Natural killer cell treated with Interleukin-12 subunit alpha and Interleukin-12 subunit beta and Interleukin-15 and Interleukin-18, amount 100 ng/mL, for 72 hours (primary cell): ENCODE data around the gene GBGT1. TPM values are rescaled to one million over a fixed set of nuclear protein-coding genes. Genes with fewer than 3 reads are reported as not detected.

ENCODE experiments used
- ATAC-seq, 2 donors: fragments of 150-1000 bp; cut with Tn5 transposase in 1 of 2; sonication (Bioruptor Pico), chemical (Tn5 transposase) in 1 of 2; 2 replicates each; pipeline ENCODE4 v1.10.0; 2021
- DNase-seq: peaks from one replicate; pipeline ENCODE4 v3.0.0; 2022; ENCODE audit warnings: low spot score
- H3K27ac Mint-ChIP-seq, 2 donors: 1 replicate in 1 of 2; 2 replicates in 1 of 2; pipeline ENCODE4 v1.8.0; 2022; ENCODE audit warnings: mixed read lengths in 2 of 2, mild to moderate bottlenecking in 1 of 2, moderate library complexity in 1 of 2
- H3K27me3 Mint-ChIP-seq, 2 donors: 1 replicate in 1 of 2; 2 replicates in 1 of 2; pipeline ENCODE4 v1.8.0; 2022; ENCODE audit warnings: mixed read lengths in 2 of 2
- H3K36me3 Mint-ChIP-seq: one replicate; pipeline ENCODE4 v1.8.0; 2022; ENCODE audit warnings: mixed read lengths
- H3K4me1 Mint-ChIP-seq, 2 donors: 1 replicate in 1 of 2; 2 replicates in 1 of 2; pipeline ENCODE4 v1.8.0; 2022; ENCODE audit warnings: low read depth in 2 of 2, mixed read lengths in 2 of 2, mild to moderate bottlenecking in 1 of 2
- H3K4me3 Mint-ChIP-seq: one replicate; pipeline ENCODE4 v1.8.0; 2022; ENCODE audit warnings: mixed read lengths
- H3K9me3 Mint-ChIP-seq: 2 replicates; pipeline ENCODE4 v1.8.0; 2022; ENCODE audit warnings: mixed read lengths
- total RNA-seq, 2 donors: library from RNA; stranded (reverse); gene quantifications; one replicate each; pipeline ENCODE4 v1.2.3, GENCODE V29; 2022

The GBGT1 gene
- total RNA-seq, 2 donors from 2014 or later = 4.1 to 7.2 TPM

GRCh38 chr9:133127340-133127981, 36.3 kb downstream of the GBGT1 start:
- DNase-seq (peak; percentile 86), ATAC-seq (peak; percentile 67 to 78)
- peak overlapping the region; percentile 74 to 90 for H3K27ac Mint-ChIP-seq
- H3K4me1 Mint-ChIP-seq = peaks cover 67 to 80% of the 10 kb centered on the region in 2 donors
- H3K4me3 Mint-ChIP-seq = peak overlapping the region; percentile 84
- no peaks in the 10 kb centered on the region for H3K27me3 Mint-ChIP-seq
- no peaks in the 10 kb centered on the region for H3K36me3 Mint-ChIP-seq
- no peaks in the 10 kb centered on the region for H3K9me3 Mint-ChIP-seq

- DNase-seq = no peak
- Mint-ChIP-seq H3K4me1 (peaks cover 63 to 79% of the 10 kb centered on the region in 2 donors), H3K36me3 (no peaks in the 10 kb centered on the region), H3K9me3 (no peaks in the 10 kb centered on the region), H3K4me3 (peak overlapping the region; percentile 84), H3K27me3 (no peaks in the 10 kb centered on the region), H3K27ac (peak overlapping the region; percentile 74 to 90)
- no peak for ATAC-seq
Observed at GRCh38 chr9:133126697-133127339, 36.9 kb downstream of the GBGT1 start.

GRCh38 chr9:133125941-133126696, 37.6 kb downstream of the GBGT1 start:
- H3K27ac Mint-ChIP-seq = peak overlapping the region; percentile 74 to 90
- H3K9me3 Mint-ChIP-seq = no peaks in the 10 kb centered on the region
- DNase-seq (no peak), ATAC-seq (peak in 1 of 2 donors; percentile 49)
- H3K4me1 Mint-ChIP-seq = peaks cover 60 to 77% of the 10 kb centered on the region in 2 donors
- H3K36me3 Mint-ChIP-seq = no peaks in the 10 kb centered on the region
- no peaks in the 10 kb centered on the region for H3K27me3 Mint-ChIP-seq
- peak overlapping the region; percentile 84 for H3K4me3 Mint-ChIP-seq

- Mint-ChIP-seq H3K4me1 (peaks cover 54 to 71% of the 10 kb centered on the region in 2 donors), H3K27me3 (no peaks in the 10 kb centered on the region), H3K4me3 (peak overlapping the region; percentile 72), H3K9me3 (no peaks in the 10 kb centered on the region), H3K27ac (peak overlapping the region; percentile 74 to 90), H3K36me3 (no peaks in the 10 kb centered on the region)
- no peak for DNase-seq
- ATAC-seq = no peak
Observed at GRCh38 chr9:133124907-133125275, 38.8 kb downstream of the GBGT1 start.

- Mint-ChIP-seq H3K36me3 (no peaks in the 10 kb centered on the region), H3K27ac (peak overlapping the region; percentile 74 to 90), H3K27me3 (no peaks in the 10 kb centered on the region), H3K9me3 (no peaks in the 10 kb centered on the region), H3K4me3 (peak overlapping the region; percentile 72), H3K4me1 (peaks cover 49 to 66% of the 10 kb centered on the region in 2 donors)
- no peak for DNase-seq
- no peak for ATAC-seq
Observed at GRCh38 chr9:133124123-133124906, 39.4 kb downstream of the GBGT1 start.

GRCh38 chr9:133122935-133123611, 40.6 kb downstream of the GBGT1 start:
- H3K4me3 Mint-ChIP-seq = peak overlapping the region; percentile 72

GRCh38 chr9:133122605-133122934, 41.1 kb downstream of the GBGT1 start:
- no peak for DNase-seq
- H3K27ac Mint-ChIP-seq = peak overlapping the region; percentile 74 to 90
- H3K4me1 Mint-ChIP-seq = peaks cover 53 to 71% of the 10 kb centered on the region in 2 donors
- H3K36me3 Mint-ChIP-seq = no peaks in the 10 kb centered on the region
- ATAC-seq = no peak
- H3K27me3 Mint-ChIP-seq = no peaks in the 10 kb centered on the region
- no peaks in the 10 kb centered on the region for H3K9me3 Mint-ChIP-seq
- H3K4me3 Mint-ChIP-seq = peak overlapping the region; percentile 72

More at GRCh38 chr9:133122935-133123611, 40.6 kb downstream of the GBGT1 start:
- peaks cover 54 to 71% of the 10 kb centered on the region in 2 donors for H3K4me1 Mint-ChIP-seq
- no peaks in the 10 kb centered on the region for H3K36me3 Mint-ChIP-seq
- no peaks in the 10 kb centered on the region for H3K9me3 Mint-ChIP-seq
- no peak for DNase-seq
- peak overlapping the region; percentile 74 to 90 for H3K27ac Mint-ChIP-seq
- no peak for ATAC-seq
- H3K27me3 Mint-ChIP-seq = no peaks in the 10 kb centered on the region

- H3K36me3 Mint-ChIP-seq = no peaks in the 10 kb centered on the region
- H3K4me1 Mint-ChIP-seq = peaks cover 54 to 68% of the 10 kb centered on the region in 2 donors
Observed at GRCh38 chr9:133121915-133122550, 41.7 kb downstream of the GBGT1 start.

GRCh38 chr9:133121198-133121914, 42.4 kb downstream of the GBGT1 start, which contains the start of gene RALGDS:
Gene RALGDS (minus strand): TSS chr9:133121240. CDS start chr9:133121154, 86 bp downstream.
- Mint-ChIP-seq H3K36me3 (no peaks in the 10 kb centered on the region), H3K4me3 (peak within 1 kb of the TSS; percentile 83), H3K9me3 (no peaks in the 10 kb centered on the region), H3K27me3 (no peaks in the 10 kb centered on the region), H3K4me1 (peaks cover 51 to 62% of the 10 kb centered on the region in 2 donors), H3K27ac (peak within 1 kb of the TSS; percentile 74 to 90)
- DNase-seq (peak; percentile 93), ATAC-seq (peak; percentile 89 to 93)

More at GRCh38 chr9:133121915-133122550, 41.7 kb downstream of the GBGT1 start:
- DNase-seq (no peak), ATAC-seq (no peak)
- H3K4me3 Mint-ChIP-seq = peak overlapping the region; percentile 61
- H3K27me3 Mint-ChIP-seq = no peaks in the 10 kb centered on the region
- H3K27ac Mint-ChIP-seq = peak overlapping the region; percentile 74 to 90
- H3K9me3 Mint-ChIP-seq = no peaks in the 10 kb centered on the region

- Mint-ChIP-seq H3K27me3 (no peaks in the 10 kb centered on the region), H3K9me3 (no peaks in the 10 kb centered on the region), H3K4me3 (peak overlapping the region; percentile 83), H3K4me1 (peaks cover 54 to 60% of the 10 kb centered on the region in 2 donors), H3K27ac (peak overlapping the region; percentile 48 to 60), H3K36me3 (no peaks in the 10 kb centered on the region)
- DNase-seq (no peak), ATAC-seq (no peak)
Observed at GRCh38 chr9:133120501-133121197, 43.1 kb downstream of the GBGT1 start.

GRCh38 chr9:133119846-133120500, 43.7 kb downstream of the GBGT1 start:
- Mint-ChIP-seq H3K27me3 (no peaks in the 10 kb centered on the region), H3K9me3 (no peaks in the 10 kb centered on the region), H3K4me3 (peak overlapping the region; percentile 83), H3K4me1 (peaks cover 58 to 62% of the 10 kb centered on the region in 2 donors), H3K36me3 (no peaks in the 10 kb centered on the region), H3K27ac (peak overlapping the region; percentile 48 to 60)
- ATAC-seq = no peak
- no peak for DNase-seq
